Measurements from ENCODE around the gene ACP5. TPM values are rescaled to one million over a fixed set of nuclear protein-coding genes. Genes with fewer than 3 reads are reported as not detected.
"Not testable (repeated sequence)": the region's sequence is repeated elsewhere in the genome, so short reads cannot be mapped to it uniquely, and the experiment has no call there.

Gene ACP5
- total and polyA plus RNA-seq, 2 of the 8 experiments (the other 6 are each of a cell fraction or from before 2014, with no cell fraction given), result 9.0 to 14.3 TPM

- H2BK120ac ChIP-seq (replicated peaks; ENCODE audit: low read depth, low read length); H4K20me1 ChIP-seq (replicated peaks in 1 of 2; ENCODE audit: control insufficient read depth in 1 of 2, insufficient read depth in 2 of 2, low read length in 2 of 2); H3K4me3 ChIP-seq (ENCODE audit: extremely low read depth in 1 of 4, insufficient read depth in 2 of 4, low read depth in 3 of 4, low read length in 4 of 4); H3K4me2 ChIP-seq (ENCODE audit: insufficient read depth in 1 of 2, low read depth in 2 of 2, low read length in 2 of 2); FAIRE-seq; H2AFZ ChIP-seq (ENCODE audit: low read length); H3K23me2 ChIP-seq (ENCODE audit: low read depth, low read length); H3K9me3 ChIP-seq (ENCODE audit: insufficient read depth in 2 of 2, low read depth in 1 of 2, low read length in 1 of 2); H3K18ac ChIP-seq (ENCODE audit: extremely low read depth, low read length); H3K27ac ChIP-seq (ENCODE audit: low read depth, low read length); H2BK12ac ChIP-seq (ENCODE audit: low read depth, low read length); H3K4ac ChIP-seq (replicated peaks; ENCODE audit: insufficient read length, low read depth, low read length); H4K5ac ChIP-seq (ENCODE audit: insufficient read length, low read depth, low read length); H3K56ac ChIP-seq (replicated peaks; ENCODE audit: insufficient read length, low read depth, low read length); H3K4me1 ChIP-seq (replicated peaks in 1 of 4; ENCODE audit: control insufficient read depth in 3 of 4, insufficient read depth in 4 of 4, low read length in 3 of 4); H3K23ac ChIP-seq (ENCODE audit: insufficient read length); H3K79me1 ChIP-seq (ENCODE audit: low read depth, low read length); H3K27me3 ChIP-seq (replicated peaks in 1 of 4; ENCODE audit: control insufficient read depth in 3 of 4, extremely low read depth in 1 of 4, insufficient read depth in 3 of 4, low read length in 3 of 4); H3K9ac ChIP-seq (replicated peaks in 1 of 4; ENCODE audit: extremely low read depth in 1 of 4, low read depth in 3 of 4, low read length in 3 of 4); H4K91ac ChIP-seq (replicated peaks; ENCODE audit: insufficient read length, low read length); H2AK5ac ChIP-seq (ENCODE audit: low read depth, low read length); H3K79me2 ChIP-seq (ENCODE audit: control insufficient read depth in 1 of 2, insufficient read depth in 2 of 2, low read length in 2 of 2); H4K8ac ChIP-seq (ENCODE audit: extremely low read depth, insufficient read depth, low read length); H2BK15ac ChIP-seq (ENCODE audit: low read length); H2BK20ac ChIP-seq (ENCODE audit: low read length); H3K36me3 ChIP-seq (ENCODE audit: control insufficient read depth in 2 of 4, insufficient read depth in 4 of 4, low read length in 3 of 4); H3K14ac ChIP-seq (ENCODE audit: insufficient read length); H2BK5ac ChIP-seq (ENCODE audit: low read depth, low read length); DNase-seq (ENCODE audit: low read depth in 1 of 2, low spot score in 2 of 2): not testable (repeated sequence)
- 73% methylated on average over 4 of the region's 4 CpGs; no CpG with 5 or more reads in 1 of the 2 experiments for WGBS, 2 experiments (ENCODE audit: extremely low coverage in 1 of 2, insufficient coverage in 1 of 2, insufficient read length in 1 of 2, insufficient replicate concordance in 2 of 2, low coverage in 1 of 2, low lambda C conversion rate in 2 of 2, missing lambda C conversion rate in 1 of 2)
- ChIA-PET CTCF (ENCODE audit: partially characterized antibody) (interaction anchor here (0.6 to 4.3 kb wide), 5 partner anchors 8 to 15 kb away, joined by 3 to 19 read pairs (median 7); no protein-coding TSS in a partner anchor), POLR2A (ENCODE audit: partially characterized antibody) (interaction anchor here (0.6 to 1.2 kb wide), 2 partner anchors 9 to 26 kb away, joined by 3 to 4 read pairs; no protein-coding TSS in a partner anchor)
Measured at GRCh38 chr19:11573763-11574162, 3.7 kb downstream of the ACP5 start.

GRCh38 chr19:11573354-11573753, 4.1 kb downstream of the ACP5 start:
- ChIA-PET POLR2A (ENCODE audit: partially characterized antibody) (interaction anchor here (0.6 to 1.2 kb wide), 2 partner anchors 9 to 26 kb away, joined by 3 to 4 read pairs; no protein-coding TSS in a partner anchor), CTCF (ENCODE audit: partially characterized antibody) (interaction anchor here (0.6 to 4.3 kb wide), 8 partner anchors 8 to 92 kb away, joined by 3 to 19 read pairs (median 3); no protein-coding TSS in a partner anchor)
- H4K20me1 ChIP-seq (replicated peaks in 1 of 2; ENCODE audit: control insufficient read depth in 1 of 2, insufficient read depth in 2 of 2, low read length in 2 of 2); H3K79me2 ChIP-seq (ENCODE audit: control insufficient read depth in 1 of 2, insufficient read depth in 2 of 2, low read length in 2 of 2); H3K27me3 ChIP-seq (replicated peaks in 1 of 4; ENCODE audit: control insufficient read depth in 3 of 4, extremely low read depth in 1 of 4, insufficient read depth in 3 of 4, low read length in 3 of 4); H3K23ac ChIP-seq (ENCODE audit: insufficient read length); H2AK5ac ChIP-seq (ENCODE audit: low read depth, low read length); H3K56ac ChIP-seq (replicated peaks; ENCODE audit: insufficient read length, low read depth, low read length); DNase-seq (ENCODE audit: low read depth in 1 of 2, low spot score in 2 of 2); H4K91ac ChIP-seq (replicated peaks; ENCODE audit: insufficient read length, low read length); H3K4ac ChIP-seq (replicated peaks; ENCODE audit: insufficient read length, low read depth, low read length); H3K27ac ChIP-seq (ENCODE audit: low read depth, low read length); H2BK20ac ChIP-seq (ENCODE audit: low read length); H4K8ac ChIP-seq (ENCODE audit: extremely low read depth, insufficient read depth, low read length); H2BK120ac ChIP-seq (replicated peaks; ENCODE audit: low read depth, low read length); H2AFZ ChIP-seq (ENCODE audit: low read length); H2BK12ac ChIP-seq (ENCODE audit: low read depth, low read length); H3K9ac ChIP-seq (replicated peaks in 1 of 4; ENCODE audit: extremely low read depth in 1 of 4, low read depth in 3 of 4, low read length in 3 of 4); H2BK15ac ChIP-seq (ENCODE audit: low read length); H3K23me2 ChIP-seq (ENCODE audit: low read depth, low read length); H3K18ac ChIP-seq (ENCODE audit: extremely low read depth, low read length); H3K14ac ChIP-seq (ENCODE audit: insufficient read length); H3K4me2 ChIP-seq (ENCODE audit: insufficient read depth in 1 of 2, low read depth in 2 of 2, low read length in 2 of 2); H4K5ac ChIP-seq (ENCODE audit: insufficient read length, low read depth, low read length); H3K9me3 ChIP-seq (ENCODE audit: insufficient read depth in 2 of 2, low read depth in 1 of 2, low read length in 1 of 2); H3K4me1 ChIP-seq (replicated peaks in 1 of 4; ENCODE audit: control insufficient read depth in 3 of 4, insufficient read depth in 4 of 4, low read length in 3 of 4); H3K36me3 ChIP-seq (ENCODE audit: control insufficient read depth in 2 of 4, insufficient read depth in 4 of 4, low read length in 3 of 4); FAIRE-seq; H3K79me1 ChIP-seq (ENCODE audit: low read depth, low read length); H2BK5ac ChIP-seq (ENCODE audit: low read depth, low read length); H3K4me3 ChIP-seq (ENCODE audit: extremely low read depth in 1 of 4, insufficient read depth in 2 of 4, low read depth in 3 of 4, low read length in 4 of 4): not testable (repeated sequence)
- 86% methylated on average over 6 of the region's 6 CpGs; no CpG with 5 or more reads in 1 of the 2 experiments for WGBS, 2 experiments (ENCODE audit: extremely low coverage in 1 of 2, insufficient coverage in 1 of 2, insufficient read length in 1 of 2, insufficient replicate concordance in 2 of 2, low coverage in 1 of 2, low lambda C conversion rate in 2 of 2, missing lambda C conversion rate in 1 of 2)

Data from H1 (cell line).